GM23248 (cell line): ENCODE results near the gene IVL.

Experiments
- EZH2 ChIP-seq: fragments of 200-600 bp; sonication (generic); IDR thresholded peaks from 2 replicates; pipeline ENCODE4 v1.6.1; 2018; ENCODE audit warnings: antibody characterized with exemption, mild to moderate bottlenecking; ENCODE audit not compliant: insufficient read depth, poor library complexity, severe bottlenecking
- EZH2phosphoT487 ChIP-seq: fragments of 200-600 bp; sonication (generic); IDR thresholded peaks from 2 replicates; pipeline ENCODE4 v1.6.1; 2018; ENCODE audit warnings: antibody characterized with exemption, moderate library complexity, mild to moderate bottlenecking, low read depth; ENCODE audit not compliant: insufficient read depth

- no peak for TF ChIP-seq EZH2
- TF ChIP-seq EZH2phosphoT487 = no peak
These were observed 27.4 kb upstream of the IVL start for GRCh38 chr1:152880907-152881306.
